ENCODE data around the gene TGFBR3.

The TGFBR3 gene

GRCh38 chr1:91730801-91731732 is 154.9 kb downstream of the TGFBR3 start:
- no peak for DNase-seq

- no peak for DNase-seq
These were observed 156.2 kb downstream of the TGFBR3 start for GRCh38 chr1:91729621-91730358.

GRCh38 chr1:91727763-91728162 is 158.2 kb downstream of the TGFBR3 start:
- DNase-seq = no peak

- no peak for DNase-seq
These were observed 159.8 kb downstream of the TGFBR3 start for GRCh38 chr1:91725989-91726721.

- no peak for DNase-seq
These were observed 160.3 kb downstream of the TGFBR3 start for GRCh38 chr1:91725618-91725988.

- no peak for DNase-seq
These were observed 161.3 kb downstream of the TGFBR3 start for GRCh38 chr1:91724644-91725043.

- DNase-seq = no peak
These were observed 161.7 kb downstream of the TGFBR3 start for GRCh38 chr1:91724231-91724630.

GRCh38 chr1:91720044-91720443 is 165.9 kb downstream of the TGFBR3 start:
- no peak for DNase-seq

GRCh38 chr1:91718877-91719276 is 167.1 kb downstream of the TGFBR3 start:
- no peak for DNase-seq

GRCh38 chr1:91718368-91718767 is 167.6 kb downstream of the TGFBR3 start:
- DNase-seq = no peak

GRCh38 chr1:91717839-91718238 is 168.1 kb downstream of the TGFBR3 start:
- DNase-seq = no peak

- DNase-seq = no peak
These were observed 169.6 kb downstream of the TGFBR3 start for GRCh38 chr1:91716339-91716738.

- DNase-seq = no peak
These were observed 170.4 kb downstream of the TGFBR3 start for GRCh38 chr1:91715416-91716000.

- no peak for DNase-seq
These were observed 171.0 kb downstream of the TGFBR3 start for GRCh38 chr1:91714867-91715381.

GRCh38 chr1:91712981-91713841 is 172.7 kb downstream of the TGFBR3 start:
- DNase-seq = no peak

GRCh38 chr1:91712393-91712792 is 173.6 kb downstream of the TGFBR3 start:
- DNase-seq = no peak

GRCh38 chr1:91711504-91712247 is 174.3 kb downstream of the TGFBR3 start:
- DNase-seq = no peak

- DNase-seq = no peak
These were observed 175.7 kb downstream of the TGFBR3 start for GRCh38 chr1:91710261-91710660.

- DNase-seq = no peak
These were observed 177.3 kb downstream of the TGFBR3 start for GRCh38 chr1:91708691-91709090.

- DNase-seq = no peak
These were observed 178.1 kb downstream of the TGFBR3 start for GRCh38 chr1:91707890-91708218.

Measured in NCI-H1436 treated with DMSO at 0.1 percent for 48 hours (cell line).